ENCODE data around the gene FAM229B. TPM values are rescaled to one million over a fixed set of nuclear protein-coding genes. Genes with fewer than 3 reads are reported as not detected.

Gene FAM229B, protein sequence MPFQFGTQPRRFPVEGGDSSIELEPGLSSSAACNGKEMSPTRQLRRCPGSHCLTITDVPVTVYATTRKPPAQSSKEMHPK
- total RNA-seq, result 10 to 100 TPM in 1 of 4 donors, 1 to 10 TPM in 3; 7.0 to 14.9 (median 9.1) TPM

GRCh38 chr6:112087136-112087911 lies at the start of gene FAM229B, which contains the start of gene TUBE1:
FAM229B (plus strand) TSS chr6:112087591; CDS start chr6:112099284, 11,693 bp downstream.
TUBE1 (minus strand) TSS chr6:112087482; CDS start chr6:112087434, 48 bp downstream.
- TF ChIP-seq, protein P1, sequence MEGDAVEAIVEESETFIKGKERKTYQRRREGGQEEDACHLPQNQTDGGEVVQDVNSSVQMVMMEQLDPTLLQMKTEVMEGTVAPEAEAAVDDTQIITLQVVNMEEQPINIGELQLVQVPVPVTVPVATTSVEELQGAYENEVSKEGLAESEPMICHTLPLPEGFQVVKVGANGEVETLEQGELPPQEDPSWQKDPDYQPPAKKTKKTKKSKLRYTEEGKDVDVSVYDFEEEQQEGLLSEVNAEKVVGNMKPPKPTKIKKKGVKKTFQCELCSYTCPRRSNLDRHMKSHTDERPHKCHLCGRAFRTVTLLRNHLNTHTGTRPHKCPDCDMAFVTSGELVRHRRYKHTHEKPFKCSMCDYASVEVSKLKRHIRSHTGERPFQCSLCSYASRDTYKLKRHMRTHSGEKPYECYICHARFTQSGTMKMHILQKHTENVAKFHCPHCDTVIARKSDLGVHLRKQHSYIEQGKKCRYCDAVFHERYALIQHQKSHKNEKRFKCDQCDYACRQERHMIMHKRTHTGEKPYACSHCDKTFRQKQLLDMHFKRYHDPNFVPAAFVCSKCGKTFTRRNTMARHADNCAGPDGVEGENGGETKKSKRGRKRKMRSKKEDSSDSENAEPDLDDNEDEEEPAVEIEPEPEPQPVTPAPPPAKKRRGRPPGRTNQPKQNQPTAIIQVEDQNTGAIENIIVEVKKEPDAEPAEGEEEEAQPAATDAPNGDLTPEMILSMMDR (IDR thresholded peaks at IDR 0.05; ENCODE audit: low read depth), result no peak

- TF ChIP-seq, protein P1 (IDR thresholded peaks at IDR 0.05; ENCODE audit: low read depth), result no peak
These were observed 49.6 kb upstream of the FAM229B start for GRCh38 chr6:112037783-112038216.

DNA sequence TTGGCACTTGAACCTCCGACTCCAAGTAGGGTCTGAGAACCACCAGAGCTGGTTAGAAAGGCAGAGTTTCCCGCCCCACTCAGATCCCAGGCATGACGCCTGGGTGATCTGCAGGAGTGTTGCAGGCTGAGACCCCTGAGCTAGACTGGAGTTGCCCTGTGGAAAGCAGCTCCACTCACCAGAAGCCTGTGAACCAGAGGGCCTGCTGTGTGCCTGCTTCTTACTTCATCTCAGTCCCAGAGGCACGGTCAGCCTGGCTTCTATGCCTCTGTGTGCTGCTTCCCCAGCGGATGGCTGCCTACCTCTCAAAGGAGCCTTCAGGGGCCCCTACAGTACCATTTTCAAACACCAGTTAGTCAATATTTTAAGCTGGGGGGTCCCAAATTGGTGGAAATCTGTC lies 49.1 kb upstream of the FAM229B start:
- TF ChIP-seq, protein P1 (IDR thresholded peaks at IDR 0.05; ENCODE audit: low read depth), result no peak

GRCh38 chr6:112038756-112039430 lies 48.5 kb upstream of the FAM229B start:
- TF ChIP-seq, protein P1 (IDR thresholded peaks at IDR 0.05; ENCODE audit: low read depth), result no peak

- TF ChIP-seq, protein P1 (IDR thresholded peaks at IDR 0.05; ENCODE audit: low read depth), result no peak
These were observed 48.0 kb upstream of the FAM229B start for GRCh38 chr6:112039431-112039770.

GRCh38 chr6:112040956-112041355 lies 46.4 kb upstream of the FAM229B start:
- TF ChIP-seq, protein P1 (IDR thresholded peaks at IDR 0.05; ENCODE audit: low read depth), result no peak

DNA sequence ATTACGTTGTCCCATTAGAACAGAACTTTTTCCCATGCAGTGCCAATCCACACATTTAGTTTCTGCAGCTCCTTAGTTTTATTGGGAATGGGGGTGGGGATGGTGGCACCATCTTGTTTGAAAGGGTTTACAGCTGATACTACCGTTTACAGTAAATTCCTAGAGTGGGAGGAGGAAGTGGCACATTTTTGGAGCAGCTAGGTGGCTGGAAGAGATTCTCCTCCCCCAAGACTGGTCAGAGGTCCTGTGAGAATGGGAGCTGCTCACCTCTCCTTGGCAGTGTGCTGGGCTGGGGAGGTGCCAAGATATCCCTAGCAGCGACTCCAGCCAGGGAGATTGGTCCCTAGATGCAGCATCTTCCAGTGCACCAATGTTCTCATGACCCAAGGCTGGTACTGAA lies 45.9 kb upstream of the FAM229B start:
- TF ChIP-seq, protein P1 (IDR thresholded peaks at IDR 0.05; ENCODE audit: low read depth), result no peak
